ENCODE measurements around the gene EML6. TPM values are rescaled to one million over a fixed set of nuclear protein-coding genes. Genes with fewer than 3 reads are reported as not detected.
A peak's percentile ranks its signal among the peaks of the same experiment; 100 is the strongest.

The EML6 gene
- total RNA-seq, 1 experiment from 2014 or later: 1.5 TPM

- no peak overlapping the region for H3K23ac ChIP-seq (ENCODE audit: insufficient read length, low read depth, low read length)
- no peak overlapping the region for H3T11ph ChIP-seq (ENCODE audit: low read length)
- no peak overlapping the region for H2BK20ac ChIP-seq (ENCODE audit: low read depth, low read length, poor library complexity, severe bottlenecking)
- H4K91ac ChIP-seq (ENCODE audit: insufficient read length, low read depth, low read length): no peak overlapping the region
- H2AK5ac ChIP-seq (ENCODE audit: insufficient read length, low read length): no peak overlapping the region
- no peak overlapping the region for H2AFZ ChIP-seq (ENCODE audit: low read length)
- H2BK5ac ChIP-seq (ENCODE audit: insufficient read length, low read length): no peak overlapping the region
- peaks cover 0 to 2% (median 0%) of the 10 kb centered on the region in 3 experiments; a peak in 1 of 7 replicates for H3K36me3 Mint-ChIP-seq (ENCODE audit: insufficient read depth in 1 of 3, low read depth in 3 of 3)
- no peak overlapping the region for H2BK15ac ChIP-seq (ENCODE audit: low read depth, low read length)
- H3K79me1 ChIP-seq (ENCODE audit: insufficient read depth, low read depth, low read length, poor library complexity, severe bottlenecking): no peaks in the 10 kb centered on the region
- H3K27me3 ChIP-seq (ENCODE audit: insufficient read depth, low read length): peaks cover 25% of the 10 kb centered on the region
- peaks cover 20% of the 10 kb centered on the region for H3K23me2 ChIP-seq (ENCODE audit: insufficient read length, low read depth, low read length, poor library complexity, severe bottlenecking)
- H3K9ac ChIP-seq (ENCODE audit: extremely low read depth, insufficient read length, low read length): no peak overlapping the region
- TF ChIP-seq, protein P1, sequence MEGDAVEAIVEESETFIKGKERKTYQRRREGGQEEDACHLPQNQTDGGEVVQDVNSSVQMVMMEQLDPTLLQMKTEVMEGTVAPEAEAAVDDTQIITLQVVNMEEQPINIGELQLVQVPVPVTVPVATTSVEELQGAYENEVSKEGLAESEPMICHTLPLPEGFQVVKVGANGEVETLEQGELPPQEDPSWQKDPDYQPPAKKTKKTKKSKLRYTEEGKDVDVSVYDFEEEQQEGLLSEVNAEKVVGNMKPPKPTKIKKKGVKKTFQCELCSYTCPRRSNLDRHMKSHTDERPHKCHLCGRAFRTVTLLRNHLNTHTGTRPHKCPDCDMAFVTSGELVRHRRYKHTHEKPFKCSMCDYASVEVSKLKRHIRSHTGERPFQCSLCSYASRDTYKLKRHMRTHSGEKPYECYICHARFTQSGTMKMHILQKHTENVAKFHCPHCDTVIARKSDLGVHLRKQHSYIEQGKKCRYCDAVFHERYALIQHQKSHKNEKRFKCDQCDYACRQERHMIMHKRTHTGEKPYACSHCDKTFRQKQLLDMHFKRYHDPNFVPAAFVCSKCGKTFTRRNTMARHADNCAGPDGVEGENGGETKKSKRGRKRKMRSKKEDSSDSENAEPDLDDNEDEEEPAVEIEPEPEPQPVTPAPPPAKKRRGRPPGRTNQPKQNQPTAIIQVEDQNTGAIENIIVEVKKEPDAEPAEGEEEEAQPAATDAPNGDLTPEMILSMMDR (conservative IDR thresholded peaks at IDR 0.05): no peak
- H3K56ac ChIP-seq (ENCODE audit: insufficient read length, low read depth, low read length): no peak overlapping the region
- no peak overlapping the region for H4K5ac ChIP-seq (ENCODE audit: insufficient read length, low read depth, low read length)
- H3K14ac ChIP-seq (ENCODE audit: insufficient read depth, low read length): no peak overlapping the region
- no peak overlapping the region for H3K4ac ChIP-seq (ENCODE audit: low read depth, low read length)
- peak overlapping the region; percentile 80 to 93 for H3K4me3 Mint-ChIP-seq
- H3K9me3 ChIP-seq (ENCODE audit: control insufficient read depth, low read depth, low read length): no peaks in the 10 kb centered on the region
- DNase-seq: no peak
- H3K4me2 ChIP-seq (ENCODE audit: insufficient read depth, insufficient read length, low read length): peak overlapping the region; percentile 97
- H3K4me1 ChIP-seq (ENCODE audit: insufficient read depth, low read length): no peaks in the 10 kb centered on the region
- WGBS (ENCODE audit: extremely low coverage, insufficient read length, low lambda C conversion rate): no CpG with 5 or more reads among the region's 8 CpGs
- H2BK12ac ChIP-seq (ENCODE audit: insufficient read length, low read depth, low read length): no peak overlapping the region
- no peak overlapping the region for H2BK120ac ChIP-seq (ENCODE audit: low read depth, low read length, poor library complexity, severe bottlenecking)
- H3K9me3 Mint-ChIP-seq: no peaks in the 10 kb centered on the region; a peak in 1 of 5 replicates
- peaks cover 57% of the 10 kb centered on the region for H3K27me3 Mint-ChIP-seq (ENCODE audit: low read depth)
- H3K4me1 Mint-ChIP-seq: peaks cover 10 to 14% of the 10 kb centered on the region in 2 experiments
- H3K27ac Mint-ChIP-seq: no peak overlapping the region; a peak in 1 of 7 replicates
- H3K27ac ChIP-seq (ENCODE audit: insufficient read length, low read depth, low read length): no peak overlapping the region
- no peak overlapping the region for H3K18ac ChIP-seq (ENCODE audit: insufficient read length, low read depth, low read length)
- no peak overlapping the region for H4K8ac ChIP-seq (replicated peaks; ENCODE audit: insufficient read length, low read depth, low read length)
- no peaks in the 10 kb centered on the region for H4K20me1 ChIP-seq (ENCODE audit: control insufficient read depth, insufficient read depth, insufficient read length)
- no peaks in the 10 kb centered on the region for H3K79me2 ChIP-seq (ENCODE audit: insufficient read depth, low read length)
Observed at GRCh38 chr2:54725343-54726099, 2.1 kb downstream of the EML6 start.
